ENCODE results near the gene UBE2E2. TPM values are rescaled to one million over a fixed set of nuclear protein-coding genes. Genes with fewer than 3 reads are reported as not detected.

UBE2E2 gene
- 41.6 to 51.3 TPM (median 44.6 TPM) in 5 replicates for total RNA-seq (2022; extraction: Qiagen RNA extraction)

GRCh38 chr3:23202921-23203707 is at the start of gene UBE2E2:
TSS of gene UBE2E2 (plus strand) at chr3:23203327.

